Measurements from ENCODE around the gene SMAD9. TPM values are rescaled to one million over a fixed set of nuclear protein-coding genes. Genes with fewer than 3 reads are reported as not detected.

The SMAD9 gene
- total RNA-seq, 2 experiments from 2014 or later = not detected

DNA sequence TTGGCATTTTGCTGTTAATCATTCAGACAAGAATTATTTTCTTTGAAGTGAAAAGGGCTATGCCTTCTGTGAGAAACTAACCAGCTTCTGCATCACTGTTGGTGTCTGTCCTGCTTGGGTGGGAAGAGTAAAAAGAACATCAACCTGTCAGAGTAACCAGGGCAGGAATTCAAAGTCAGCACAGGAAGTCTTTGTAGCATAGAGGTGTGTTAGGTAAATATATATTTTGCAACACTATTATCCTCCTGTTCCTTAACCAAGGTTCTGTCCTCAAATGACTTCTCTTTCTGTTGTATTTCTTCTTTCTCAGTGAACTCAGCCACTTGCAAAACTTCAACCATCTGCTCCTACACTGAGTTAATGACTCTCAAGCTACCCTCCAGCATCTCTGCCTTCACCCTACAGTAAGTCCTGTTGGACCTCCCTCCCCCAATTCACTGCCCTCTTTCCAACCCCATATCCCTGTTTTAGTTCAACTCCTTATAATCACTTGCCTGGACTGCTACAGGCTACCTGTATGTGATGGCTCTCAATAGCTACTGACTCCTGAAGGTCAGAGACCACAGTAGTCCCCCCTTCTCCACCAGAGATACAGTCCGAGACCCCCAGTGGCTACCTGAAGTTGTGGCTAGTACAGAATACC lies 49.9 kb downstream of the SMAD9 start:
- no peak overlapping the region for H3K27ac Mint-ChIP-seq
- no peaks in the 10 kb centered on the region for H3K36me3 Mint-ChIP-seq (ENCODE audit: low read depth)
- no peaks in the 10 kb centered on the region for H3K4me1 ChIP-seq (ENCODE audit: insufficient read depth, low read length)
- TF ChIP-seq, protein P1, sequence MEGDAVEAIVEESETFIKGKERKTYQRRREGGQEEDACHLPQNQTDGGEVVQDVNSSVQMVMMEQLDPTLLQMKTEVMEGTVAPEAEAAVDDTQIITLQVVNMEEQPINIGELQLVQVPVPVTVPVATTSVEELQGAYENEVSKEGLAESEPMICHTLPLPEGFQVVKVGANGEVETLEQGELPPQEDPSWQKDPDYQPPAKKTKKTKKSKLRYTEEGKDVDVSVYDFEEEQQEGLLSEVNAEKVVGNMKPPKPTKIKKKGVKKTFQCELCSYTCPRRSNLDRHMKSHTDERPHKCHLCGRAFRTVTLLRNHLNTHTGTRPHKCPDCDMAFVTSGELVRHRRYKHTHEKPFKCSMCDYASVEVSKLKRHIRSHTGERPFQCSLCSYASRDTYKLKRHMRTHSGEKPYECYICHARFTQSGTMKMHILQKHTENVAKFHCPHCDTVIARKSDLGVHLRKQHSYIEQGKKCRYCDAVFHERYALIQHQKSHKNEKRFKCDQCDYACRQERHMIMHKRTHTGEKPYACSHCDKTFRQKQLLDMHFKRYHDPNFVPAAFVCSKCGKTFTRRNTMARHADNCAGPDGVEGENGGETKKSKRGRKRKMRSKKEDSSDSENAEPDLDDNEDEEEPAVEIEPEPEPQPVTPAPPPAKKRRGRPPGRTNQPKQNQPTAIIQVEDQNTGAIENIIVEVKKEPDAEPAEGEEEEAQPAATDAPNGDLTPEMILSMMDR (IDR thresholded peaks at IDR 0.05) = no peak
- no peaks in the 10 kb centered on the region for H3K9me3 ChIP-seq (ENCODE audit: control insufficient read depth in 1 of 2, insufficient read depth in 1 of 2, low read length in 2 of 2)
- DNase-seq = no peak
- no peak overlapping the region for H3K4me3 ChIP-seq (ENCODE audit: low read length)
- H3K4me3 Mint-ChIP-seq = no peak overlapping the region
- no peaks in the 10 kb centered on the region for H3K36me3 ChIP-seq (ENCODE audit: insufficient read depth, low read length)
- peaks cover 32% of the 10 kb centered on the region for H3K27me3 Mint-ChIP-seq
- no peaks in the 10 kb centered on the region for H3K9me3 Mint-ChIP-seq
- intact Hi-C loops (cut with DNase I, micrococcal nuclease) = no loop called here
- H3K27ac ChIP-seq (ENCODE audit: low read depth in 1 of 2, low read length in 2 of 2) = no peak overlapping the region
- CTCF ChIA-PET = no interaction called here
- ATAC-seq (ENCODE audit: poor library complexity) = no peak
- peaks cover 0 to 2% of the 10 kb centered on the region in 2 experiments for H3K27me3 ChIP-seq (ENCODE audit: control insufficient read depth in 1 of 2, insufficient read depth in 2 of 2, low read length in 2 of 2)
- H3K4me1 Mint-ChIP-seq (ENCODE audit: low read depth) = no peaks in the 10 kb centered on the region
- POLR2A ChIA-PET = no interaction called here

DNA sequence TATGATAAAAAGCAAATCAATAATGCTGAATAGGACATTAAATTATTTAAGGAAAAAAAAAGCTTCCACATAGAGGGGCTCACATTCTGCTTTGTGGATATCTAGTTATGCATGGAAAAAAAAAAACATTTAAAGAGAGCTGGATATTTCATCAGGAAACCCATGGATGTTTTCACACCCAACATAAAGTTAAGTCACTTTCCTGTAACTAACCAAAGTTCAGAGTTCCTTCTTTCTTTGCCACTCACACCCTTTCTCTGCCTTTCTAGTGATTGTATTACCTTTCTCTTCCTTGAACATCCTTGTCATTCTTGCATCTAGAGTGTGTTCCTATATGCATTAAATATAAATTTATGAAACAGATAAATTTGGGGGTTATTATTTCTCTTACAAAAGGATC lies 53.8 kb downstream of the SMAD9 start:
- Histone ChIP-seq H3K9me3 (ENCODE audit: control insufficient read depth in 1 of 2, insufficient read depth in 1 of 2, low read length in 2 of 2) (no peaks in the 10 kb centered on the region), H3K36me3 (ENCODE audit: insufficient read depth, low read length) (no peaks in the 10 kb centered on the region), H3K4me3 (ENCODE audit: low read length) (no peak overlapping the region), H3K27me3 (ENCODE audit: control insufficient read depth in 1 of 2, insufficient read depth in 2 of 2, low read length in 2 of 2) (peaks cover 12 to 18% of the 10 kb centered on the region in 2 experiments), H3K4me1 (ENCODE audit: insufficient read depth, low read length) (no peaks in the 10 kb centered on the region), H3K27ac (ENCODE audit: low read depth in 1 of 2, low read length in 2 of 2) (no peak overlapping the region)
- Mint-ChIP-seq H3K36me3 (ENCODE audit: low read depth) (no peaks in the 10 kb centered on the region), H3K4me3 (no peak overlapping the region), H3K9me3 (no peaks in the 10 kb centered on the region), H3K4me1 (ENCODE audit: low read depth) (no peaks in the 10 kb centered on the region), H3K27ac (no peak overlapping the region), H3K27me3 (peaks cover 59% of the 10 kb centered on the region)
- CTCF ChIA-PET = no interaction called here
- TF ChIP-seq, protein P1 (IDR thresholded peaks at IDR 0.05) = no peak
- DNase-seq = no peak
- no peak for ATAC-seq (ENCODE audit: poor library complexity)
- intact Hi-C loops (cut with DNase I, micrococcal nuclease) = no loop called here
- POLR2A ChIA-PET = no interaction called here

DNA sequence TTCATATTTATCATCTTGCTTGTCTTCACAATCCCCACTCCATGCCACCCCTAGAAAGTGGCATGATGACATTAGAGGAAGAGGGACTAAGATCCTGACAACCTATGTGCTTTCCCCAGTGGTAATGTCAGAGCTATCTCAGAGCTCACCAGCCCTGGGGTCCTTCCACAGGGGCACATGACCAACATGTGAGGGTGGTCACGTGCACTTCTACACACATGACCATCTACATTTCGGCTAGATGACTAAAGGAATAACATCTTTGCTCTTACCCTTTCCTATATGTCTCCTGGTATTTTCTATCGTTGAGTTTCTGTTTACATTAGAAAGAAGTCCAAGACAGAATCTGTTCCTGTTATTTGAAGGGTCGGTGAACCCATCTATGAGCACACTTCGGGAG lies 54.8 kb downstream of the SMAD9 start:
- Histone ChIP-seq H3K27me3 (ENCODE audit: control insufficient read depth in 1 of 2, insufficient read depth in 2 of 2, low read length in 2 of 2) (peaks cover 12 to 21% of the 10 kb centered on the region in 2 experiments), H3K9me3 (ENCODE audit: control insufficient read depth in 1 of 2, insufficient read depth in 1 of 2, low read length in 2 of 2) (no peaks in the 10 kb centered on the region), H3K4me3 (ENCODE audit: low read length) (no peak overlapping the region), H3K36me3 (ENCODE audit: insufficient read depth, low read length) (no peaks in the 10 kb centered on the region), H3K27ac (ENCODE audit: low read depth in 1 of 2, low read length in 2 of 2) (no peak overlapping the region), H3K4me1 (ENCODE audit: insufficient read depth, low read length) (no peaks in the 10 kb centered on the region)
- DNase-seq (no peak), ATAC-seq (ENCODE audit: poor library complexity) (no peak)
- H3K27me3 Mint-ChIP-seq = peaks cover 63% of the 10 kb centered on the region
- no peak overlapping the region for H3K4me3 Mint-ChIP-seq
- intact Hi-C loops (cut with DNase I, micrococcal nuclease) = no loop called here
- H3K9me3 Mint-ChIP-seq = no peaks in the 10 kb centered on the region
- POLR2A ChIA-PET = no interaction called here
- no peaks in the 10 kb centered on the region for H3K4me1 Mint-ChIP-seq (ENCODE audit: low read depth)
- TF ChIP-seq, protein P1 (IDR thresholded peaks at IDR 0.05) = no peak
- CTCF ChIA-PET = no interaction called here
- H3K27ac Mint-ChIP-seq = no peak overlapping the region
- H3K36me3 Mint-ChIP-seq (ENCODE audit: low read depth) = no peaks in the 10 kb centered on the region
